Urinary bladder (tissue), 4 donors: Measurements from ENCODE around the gene SLC15A3. TPM values are rescaled to one million over a fixed set of nuclear protein-coding genes. Genes with fewer than 3 reads are reported as not detected.

Experiments used
- DNase-seq: peaks from one replicate; pipeline ENCODE4 v3.0.0-alpha.2; 2015; ENCODE audit errors: extremely low spot score
- H3K27ac ChIP-seq: one replicate; pipeline ENCODE4 v1.5.1; 2013; ENCODE audit warnings: low read depth, mild to moderate bottlenecking, moderate library complexity
- H3K36me3 ChIP-seq: one replicate; pipeline ENCODE4 v1.6.1; 2013; ENCODE audit warnings: mild to moderate bottlenecking, moderate library complexity; ENCODE audit not compliant: insufficient read depth
- H3K4me1 ChIP-seq: one replicate; pipeline ENCODE4 v1.6.1; 2013; ENCODE audit warnings: mild to moderate bottlenecking, moderate library complexity; ENCODE audit not compliant: insufficient read depth
- H3K4me3 ChIP-seq: one replicate; pipeline ENCODE4 v1.5.1; 2013; ENCODE audit warnings: low read depth, low read length
- WGBS: extraction: QIAGEN DNeasy Blood & Tissue Kit; methylation state at CpG from one replicate; pipeline ENCODE4 v1.1.7; 2013; 5-methylcytosine and 5-hydroxymethylcytosine counted together
- polyA plus RNA-seq: library from polyadenylated mRNA; stranded (reverse); fragments of 200-250 nt; gene quantifications from one replicate; pipeline ENCODE4 v1.2.3, GENCODE V29; 2013
- total RNA-seq: library from RNA; depleted of rRNA; stranded (reverse); fragments of >200 nt; gene quantifications from one replicate; pipeline ENCODE4 v1.2.3, GENCODE V29; 2014
- donor health status: healthy with polysubstance abuse.
- donor health status: healthy.

The SLC15A3 gene
- total and polyA plus RNA-seq, 2 donors, result 12.7 to 34.7 TPM

GRCh38 chr11:60935676-60936442 lies 16.1 kb downstream of the SLC15A3 start:
- Histone ChIP-seq H3K36me3 (no peaks in the 10 kb centered on the region), H3K27ac (no peak overlapping the region), H3K4me1 (no peaks in the 10 kb centered on the region), H3K4me3 (no peak overlapping the region)
- whole genome bisulfite sequencing, result 84% methylated on average over 27 of the region's 27 CpGs
- DNase-seq, result no peak

GRCh38 chr11:60934790-60935605 lies 17.0 kb downstream of the SLC15A3 start:
- no peaks in the 10 kb centered on the region for H3K36me3 ChIP-seq
- no peak overlapping the region for H3K4me3 ChIP-seq
- H3K27ac ChIP-seq, result no peak overlapping the region
- no peak for DNase-seq
- 87% methylated on average over 21 of the region's 21 CpGs for WGBS
- H3K4me1 ChIP-seq, result no peaks in the 10 kb centered on the region

GRCh38 chr11:60934124-60934789 lies 17.7 kb downstream of the SLC15A3 start:
- H3K36me3 ChIP-seq, result no peaks in the 10 kb centered on the region
- 94% methylated on average over 57 of the region's 57 CpGs for WGBS

GRCh38 chr11:60933416-60934123 lies 18.4 kb downstream of the SLC15A3 start:
- 94% methylated on average over 37 of the region's 37 CpGs for WGBS
- Histone ChIP-seq H3K4me1 (no peaks in the 10 kb centered on the region), H3K27ac (no peak overlapping the region), H3K36me3 (no peaks in the 10 kb centered on the region), H3K4me3 (no peak overlapping the region)
- no peak for DNase-seq

More at GRCh38 chr11:60934124-60934789, 17.7 kb downstream of the SLC15A3 start:
- no peak for DNase-seq
- Histone ChIP-seq H3K4me3 (no peak overlapping the region), H3K27ac (no peak overlapping the region), H3K4me1 (no peaks in the 10 kb centered on the region)

GRCh38 chr11:60932605-60933356 lies 19.2 kb downstream of the SLC15A3 start:
- Histone ChIP-seq H3K36me3 (no peaks in the 10 kb centered on the region), H3K27ac (no peak overlapping the region), H3K4me1 (no peaks in the 10 kb centered on the region), H3K4me3 (no peak overlapping the region)
- WGBS, result 70% methylated on average over 5 of the region's 5 CpGs
- DNase-seq, result no peak

- no peak overlapping the region for H3K4me3 ChIP-seq
- no peaks in the 10 kb centered on the region for H3K36me3 ChIP-seq
- no peaks in the 10 kb centered on the region for H3K4me1 ChIP-seq
- no peak for DNase-seq
- WGBS, result 83% methylated on average over 9 of the region's 9 CpGs
- no peak overlapping the region for H3K27ac ChIP-seq
Observed at GRCh38 chr11:60931917-60932316, 20.1 kb downstream of the SLC15A3 start.

GRCh38 chr11:60930394-60930793 lies 21.6 kb downstream of the SLC15A3 start:
- Histone ChIP-seq H3K36me3 (no peaks in the 10 kb centered on the region), H3K4me3 (no peak overlapping the region), H3K4me1 (no peaks in the 10 kb centered on the region), H3K27ac (no peak overlapping the region)
- no peak for DNase-seq
- 93% methylated on average over 4 of the region's 4 CpGs for WGBS

- Histone ChIP-seq H3K36me3 (no peaks in the 10 kb centered on the region), H3K4me3 (no peak overlapping the region), H3K4me1 (no peaks in the 10 kb centered on the region), H3K27ac (no peak overlapping the region)
- WGBS, result 78% methylated on average over 4 of the region's 4 CpGs
- DNase-seq, result no peak
Observed at GRCh38 chr11:60929764-60930163, 22.2 kb downstream of the SLC15A3 start.

GRCh38 chr11:60928563-60929001 lies 23.4 kb downstream of the SLC15A3 start:
- Histone ChIP-seq H3K36me3 (no peaks in the 10 kb centered on the region), H3K4me3 (no peak overlapping the region), H3K4me1 (no peaks in the 10 kb centered on the region), H3K27ac (no peak overlapping the region)
- DNase-seq, result no peak
- 93% methylated on average over 20 of the region's 20 CpGs for WGBS

- Histone ChIP-seq H3K4me1 (no peaks in the 10 kb centered on the region), H3K36me3 (no peaks in the 10 kb centered on the region), H3K4me3 (no peak overlapping the region), H3K27ac (no peak overlapping the region)
- whole genome bisulfite sequencing, result 88% methylated on average over 16 of the region's 16 CpGs
- no peak for DNase-seq
Observed at GRCh38 chr11:60927600-60927999, 24.4 kb downstream of the SLC15A3 start.

- no peak for DNase-seq
- H3K4me1 ChIP-seq, result no peaks in the 10 kb centered on the region
- whole genome bisulfite sequencing, result 92% methylated on average over 8 of the region's 8 CpGs
Observed at GRCh38 chr11:60927061-60927592, 24.8 kb downstream of the SLC15A3 start.

GRCh38 chr11:60926500-60926899 lies 25.5 kb downstream of the SLC15A3 start:
- DNase-seq, result no peak
- Histone ChIP-seq H3K4me1 (no peaks in the 10 kb centered on the region), H3K27ac (no peak overlapping the region), H3K36me3 (peaks cover 4% of the 10 kb centered on the region), H3K4me3 (no peak overlapping the region)
- 95% methylated on average over 8 of the region's 8 CpGs for WGBS

More at GRCh38 chr11:60927061-60927592, 24.8 kb downstream of the SLC15A3 start:
- Histone ChIP-seq H3K4me3 (no peak overlapping the region), H3K27ac (no peak overlapping the region), H3K36me3 (no peaks in the 10 kb centered on the region)
